Spleen (tissue), 7 donors: ENCODE data around the gene CHRNG.

Source experiments
- POLR2A ChIP-seq, 3 donors: fragments of 450-650 bp; IDR thresholded peaks; one replicate each; pipeline ENCODE4 v1.5.1; 2017; ENCODE audit warnings: antibody characterized with exemption in 3 of 3, mild to moderate bottlenecking in 1 of 3
- TF ChIP-seq, protein P1 (sequence below), 11 experiments: fragments of 200-600 bp in 7 of 11; fragments of 450-650 bp in 4 of 11; sonication (generic) in 4 of 11; IDR thresholded peaks in 8 of 11; conservative IDR thresholded peaks in 3 of 11; 1 replicate in 7 of 11; 2 replicates in 4 of 11; pipeline versions ENCODE4 v1.4.0 to v1.8.0; 2016 to 2021; ENCODE audit warnings: antibody characterized with exemption in 11 of 11, inconsistent platforms in 4 of 11, mild to moderate bottlenecking in 1 of 11
- donor health status: DM: no; HTN: no; CAD: no; lungs with moderate emphysema.
- donor health status: DM: no; HTN: no; CAD: no.
- donor health status: DM: no; HTN: no; CAD: no.

DNA sequence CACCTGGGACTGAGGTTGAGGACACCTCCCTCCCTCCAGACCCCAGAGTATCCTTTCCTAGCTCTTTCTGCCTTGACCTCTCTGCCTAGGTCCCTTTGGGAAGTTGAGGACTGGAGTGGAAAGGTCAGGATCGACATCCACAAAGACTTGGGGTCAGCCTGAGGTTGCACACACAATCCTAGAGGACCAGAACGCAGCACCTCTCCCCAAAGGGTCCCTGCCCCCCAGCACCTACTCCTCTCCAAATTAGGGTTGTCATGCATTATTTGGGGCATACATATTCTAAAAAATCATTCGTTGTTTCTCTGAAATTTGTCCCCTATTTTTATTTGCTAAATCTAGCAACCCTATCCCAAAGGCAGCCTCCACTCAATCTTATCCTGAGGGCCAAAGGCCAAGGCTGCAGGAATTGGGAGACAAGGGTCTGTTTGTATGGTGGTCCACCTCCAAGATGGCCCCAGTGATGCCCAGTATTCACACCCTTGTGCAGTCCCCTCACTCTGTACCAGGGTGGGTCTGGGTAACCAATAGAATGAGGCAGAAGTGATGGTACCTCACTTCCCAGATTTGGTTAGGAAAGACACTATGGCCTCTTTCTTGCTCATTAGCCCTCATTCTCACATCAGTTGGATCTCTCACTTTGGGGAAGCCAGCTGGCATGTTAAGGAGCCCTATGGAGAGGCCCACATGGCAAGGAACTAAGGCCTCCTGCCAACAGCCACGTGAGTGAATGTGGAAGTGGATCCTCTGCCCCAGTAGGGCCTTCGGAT lies 3.5 kb upstream of the CHRNG start:
- TF ChIP-seq, protein P1, sequence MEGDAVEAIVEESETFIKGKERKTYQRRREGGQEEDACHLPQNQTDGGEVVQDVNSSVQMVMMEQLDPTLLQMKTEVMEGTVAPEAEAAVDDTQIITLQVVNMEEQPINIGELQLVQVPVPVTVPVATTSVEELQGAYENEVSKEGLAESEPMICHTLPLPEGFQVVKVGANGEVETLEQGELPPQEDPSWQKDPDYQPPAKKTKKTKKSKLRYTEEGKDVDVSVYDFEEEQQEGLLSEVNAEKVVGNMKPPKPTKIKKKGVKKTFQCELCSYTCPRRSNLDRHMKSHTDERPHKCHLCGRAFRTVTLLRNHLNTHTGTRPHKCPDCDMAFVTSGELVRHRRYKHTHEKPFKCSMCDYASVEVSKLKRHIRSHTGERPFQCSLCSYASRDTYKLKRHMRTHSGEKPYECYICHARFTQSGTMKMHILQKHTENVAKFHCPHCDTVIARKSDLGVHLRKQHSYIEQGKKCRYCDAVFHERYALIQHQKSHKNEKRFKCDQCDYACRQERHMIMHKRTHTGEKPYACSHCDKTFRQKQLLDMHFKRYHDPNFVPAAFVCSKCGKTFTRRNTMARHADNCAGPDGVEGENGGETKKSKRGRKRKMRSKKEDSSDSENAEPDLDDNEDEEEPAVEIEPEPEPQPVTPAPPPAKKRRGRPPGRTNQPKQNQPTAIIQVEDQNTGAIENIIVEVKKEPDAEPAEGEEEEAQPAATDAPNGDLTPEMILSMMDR (IDR thresholded peaks at IDR 0.05 in 8 of 11, conservative IDR thresholded peaks at IDR 0.05 in 3 of 11) = no peak
- no peak for TF ChIP-seq POLR2A (IDR thresholded peaks at IDR 0.05)
